Smooth muscle cell of the brain vasculature (primary cell): ENCODE results near the gene PRR19.
"Not testable (repeated sequence)": the region's sequence is repeated elsewhere in the genome, so short reads cannot be mapped to it uniquely, and the experiment has no call there.

ENCODE experiments used
- DNase-seq: peaks from one replicate; pipeline ENCODE4 v3.0.0-alpha.2; 2012; ENCODE audit warnings: low read depth, low spot score

Gene PRR19

DNA sequence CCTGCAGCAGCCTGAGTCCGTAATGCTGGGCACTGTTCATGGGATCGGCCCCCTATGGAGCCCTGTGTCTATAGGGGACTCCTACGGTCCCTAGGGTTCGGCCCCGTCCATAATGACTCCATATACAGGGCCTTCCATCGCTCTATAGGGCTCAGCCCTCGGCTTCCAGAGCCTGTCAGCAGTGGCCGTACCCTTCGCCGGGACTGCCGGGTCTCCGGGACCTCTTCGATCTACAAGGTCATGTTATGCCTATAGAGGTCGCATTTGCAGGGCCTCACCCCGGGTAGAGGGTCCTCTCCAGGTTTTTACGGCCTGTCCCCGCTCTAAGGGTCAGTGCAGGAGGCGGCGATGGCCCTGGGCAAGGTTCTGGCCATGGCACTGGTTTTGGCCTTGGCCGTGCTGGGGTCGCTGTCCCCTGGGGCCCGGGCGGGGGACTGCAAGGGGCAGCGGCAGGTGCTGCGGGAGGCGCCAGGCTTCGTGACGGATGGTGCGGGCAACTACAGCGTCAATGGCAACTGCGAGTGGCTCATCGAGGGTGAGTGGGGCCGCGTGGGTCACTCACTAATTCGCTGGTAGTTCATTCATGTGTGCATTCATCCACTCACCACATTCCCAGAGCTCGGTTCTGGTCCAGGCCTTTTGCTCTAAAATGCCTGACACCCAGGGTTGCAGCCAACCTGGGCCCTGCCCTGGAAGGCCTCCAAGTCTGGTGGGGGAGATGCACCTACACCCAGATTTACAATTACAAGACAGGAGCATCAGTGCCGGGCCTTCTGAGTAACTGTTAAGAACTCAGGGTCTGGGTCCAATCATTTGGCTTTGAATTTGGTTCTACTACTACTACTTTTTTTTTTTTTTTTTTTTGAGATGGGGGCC, 24.2 kb downstream of the PRR19 start:
- no peak for DNase-seq

DNA sequence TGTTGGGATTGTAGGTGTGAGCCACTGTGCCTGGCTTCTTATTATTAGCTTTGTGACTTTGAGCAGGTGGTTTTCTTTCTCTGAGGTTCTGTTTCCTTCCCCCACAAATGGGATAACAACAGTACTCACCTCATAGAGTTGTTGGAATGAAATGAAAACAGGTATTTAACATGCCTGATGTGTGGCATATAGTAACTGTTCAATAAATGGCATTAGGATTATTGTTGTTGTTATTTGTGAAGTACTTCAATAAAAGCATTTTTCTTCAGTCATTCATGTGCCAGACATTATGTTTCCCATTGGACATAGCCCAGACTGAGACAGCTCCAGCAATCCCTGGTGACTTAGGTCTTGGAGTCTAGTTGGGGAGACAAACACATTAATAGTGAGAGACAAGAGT, 25.0 kb downstream of the PRR19 start:
- no peak for DNase-seq

DNA sequence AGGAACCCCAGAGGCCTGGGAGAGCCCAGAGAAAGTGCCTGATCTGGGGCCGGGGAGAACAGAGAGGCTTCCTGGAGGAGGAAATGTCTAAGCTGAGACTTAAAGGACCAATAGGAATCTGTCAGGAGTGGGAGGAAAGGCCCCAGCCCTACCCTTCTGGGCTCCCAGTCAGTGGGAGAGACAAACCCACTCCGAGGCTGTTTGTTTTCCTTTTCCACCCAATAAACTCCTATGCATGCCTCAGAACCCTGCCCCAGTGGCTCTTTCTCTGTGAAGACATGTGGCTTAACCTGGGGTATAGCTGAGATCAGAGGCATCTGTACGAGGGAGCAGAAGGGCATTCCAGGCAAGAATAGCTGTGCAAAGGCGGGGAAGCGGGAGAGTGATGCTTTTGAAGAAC, 25.4 kb downstream of the PRR19 start:
- no peak for DNase-seq

DNA sequence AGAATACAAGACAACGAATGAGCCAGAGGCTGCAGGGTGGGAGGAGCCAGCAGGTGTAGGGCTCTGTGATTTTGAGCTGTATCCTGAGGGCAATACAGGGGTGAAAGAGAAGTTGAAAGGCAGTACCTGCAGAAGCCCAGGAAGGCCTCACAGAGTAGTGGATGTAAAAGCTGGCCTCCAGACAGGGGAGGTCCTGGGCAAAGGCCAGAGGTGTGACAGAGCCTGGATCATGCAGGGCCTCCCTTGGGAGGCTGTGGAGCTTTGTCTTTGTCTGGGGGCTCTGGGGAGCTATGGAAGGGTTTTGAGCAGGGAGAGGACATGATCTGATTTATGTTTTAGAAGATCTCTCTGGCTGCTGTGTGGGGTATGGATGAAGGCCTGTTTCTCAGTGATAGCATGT, 26.2 kb downstream of the PRR19 start:
- no peak for DNase-seq

DNA sequence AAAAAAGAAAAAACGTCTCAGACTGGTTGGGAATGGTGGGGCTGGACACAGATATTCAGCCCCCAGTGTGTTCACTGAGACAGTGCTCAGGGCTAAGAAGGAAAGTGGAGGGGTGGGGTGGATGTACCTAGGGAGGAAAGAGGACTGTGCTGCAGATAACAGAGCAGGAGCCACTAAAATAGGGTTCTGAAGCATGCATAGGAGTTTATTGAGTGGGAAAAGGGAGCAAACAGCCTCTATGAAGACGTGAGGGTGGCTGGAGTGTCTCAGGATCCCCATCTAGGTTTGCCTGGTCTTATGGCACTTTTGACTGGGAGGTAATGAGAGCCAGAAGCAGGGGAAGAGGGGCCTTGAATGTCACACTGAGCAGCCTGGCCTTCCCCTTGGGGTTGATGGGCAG, 26.9 kb downstream of the PRR19 start:
- no peak for DNase-seq

DNA sequence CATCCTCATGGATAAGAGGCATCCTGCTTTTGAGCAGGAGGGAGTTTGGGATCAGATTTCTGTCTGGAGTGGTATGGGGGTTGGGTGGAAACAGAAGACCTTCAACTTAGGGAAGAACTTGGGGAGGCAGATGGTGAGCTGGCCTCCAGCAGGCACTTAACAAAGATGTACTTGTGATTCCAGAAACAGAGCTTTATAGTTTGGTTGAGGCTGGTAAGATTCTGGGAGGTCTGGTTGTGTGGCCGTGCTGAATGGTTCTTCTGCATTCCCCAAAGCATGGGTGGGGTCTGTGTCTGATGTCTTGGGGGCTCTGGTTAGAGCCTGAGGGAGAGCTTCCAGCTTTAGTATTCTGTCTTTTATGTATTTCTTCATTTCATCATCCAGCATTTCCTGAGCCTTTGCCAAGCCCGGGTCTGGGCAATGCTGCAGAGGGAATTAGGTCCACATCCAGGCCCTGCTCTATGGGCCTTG, 28.3 kb downstream of the PRR19 start:
- DNase-seq: no peak

DNA sequence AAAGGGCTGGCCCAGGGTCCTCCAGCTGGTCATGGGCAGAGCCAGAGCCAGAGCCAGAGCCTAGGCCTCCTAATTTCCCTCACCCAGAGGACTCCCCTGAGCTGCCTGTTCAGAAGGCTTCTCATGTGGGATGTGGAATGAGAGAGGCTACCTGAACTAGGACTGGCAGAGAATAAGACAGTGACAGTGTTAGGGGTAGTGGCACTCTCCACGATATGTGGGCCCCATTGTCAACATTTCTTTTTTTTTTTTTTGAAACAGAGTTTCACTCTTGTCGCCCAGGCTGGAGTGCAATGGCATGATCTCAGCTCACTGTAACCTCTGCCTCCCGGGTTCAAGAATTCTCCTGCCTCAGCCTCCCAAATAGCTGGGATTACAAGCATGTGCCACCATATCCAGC, 29.4 kb downstream of the PRR19 start:
- not testable (repeated sequence) for DNase-seq

DNA sequence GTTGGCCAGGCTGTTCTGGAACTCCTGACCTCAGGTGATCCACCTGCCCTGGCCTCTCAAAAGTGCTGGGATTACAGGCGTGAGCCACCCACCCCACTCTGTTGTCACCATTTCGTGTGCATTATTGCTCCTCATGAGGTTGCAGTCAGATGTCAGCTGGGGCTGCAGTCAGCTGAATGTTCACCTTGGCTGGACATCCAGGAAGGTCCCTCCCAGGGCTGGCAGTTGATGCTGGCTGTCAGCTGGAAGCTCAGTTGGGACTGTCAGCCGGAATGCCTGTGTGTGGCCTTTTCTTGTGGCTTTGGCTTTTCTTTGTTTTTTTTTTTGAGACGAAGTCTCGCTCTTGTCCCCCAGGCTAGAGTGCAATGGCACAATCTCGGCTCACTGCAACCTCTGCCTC, 30.1 kb downstream of the PRR19 start:
- no peak for DNase-seq

DNA sequence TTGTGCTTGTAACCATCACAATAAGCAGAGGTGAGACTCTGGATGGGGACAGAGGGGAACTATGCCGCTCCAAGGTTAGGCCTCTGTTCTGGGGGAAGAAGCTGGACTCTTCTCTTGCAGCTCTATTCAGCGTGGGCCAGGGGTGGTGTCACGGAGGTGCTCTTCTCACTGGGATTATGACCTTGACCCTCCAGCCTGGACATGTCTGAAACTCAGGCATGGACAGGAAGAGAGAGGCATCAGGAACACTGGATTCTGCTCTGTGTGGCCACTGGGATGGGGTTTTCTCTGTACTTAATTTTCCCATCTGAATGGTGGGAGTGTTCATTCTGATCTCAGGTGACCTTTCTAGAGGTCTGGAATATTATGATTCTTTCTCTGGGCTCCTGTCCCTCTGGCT, 31.1 kb downstream of the PRR19 start:
- DNase-seq: no peak

DNA sequence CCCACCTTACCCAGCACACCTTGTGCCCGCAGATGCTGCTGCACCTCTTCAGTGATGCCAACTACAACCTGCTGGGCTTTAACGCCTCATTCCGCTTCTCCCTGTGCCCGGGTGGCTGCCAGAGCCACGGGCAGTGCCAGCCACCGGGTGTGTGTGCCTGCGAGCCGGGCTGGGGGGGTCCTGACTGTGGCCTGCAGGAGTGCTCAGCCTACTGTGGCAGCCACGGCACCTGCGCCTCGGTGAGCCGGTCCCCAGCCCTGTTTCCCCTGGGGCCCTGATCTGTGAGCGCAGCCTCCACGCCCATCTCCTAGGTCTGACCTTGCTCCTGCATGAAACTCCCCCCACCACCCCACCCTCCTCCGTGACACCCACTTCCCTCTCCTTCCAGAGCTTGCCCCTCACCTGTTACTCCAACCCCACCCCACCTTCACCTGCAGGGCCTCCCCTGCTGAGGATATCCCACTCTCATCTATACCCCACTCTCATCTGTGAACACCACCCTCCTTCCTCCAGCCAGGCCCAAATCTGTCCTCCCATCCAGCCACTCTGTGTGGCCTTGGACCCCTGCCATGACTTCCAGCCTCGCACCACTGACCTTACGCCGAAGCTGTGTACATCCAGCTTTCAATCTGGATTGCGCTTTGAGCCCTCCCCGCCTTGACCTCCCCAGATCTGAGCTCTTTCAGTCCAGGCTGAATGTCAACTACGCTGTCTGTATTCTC, 32.2 kb downstream of the PRR19 start:
- no peak for DNase-seq

DNA sequence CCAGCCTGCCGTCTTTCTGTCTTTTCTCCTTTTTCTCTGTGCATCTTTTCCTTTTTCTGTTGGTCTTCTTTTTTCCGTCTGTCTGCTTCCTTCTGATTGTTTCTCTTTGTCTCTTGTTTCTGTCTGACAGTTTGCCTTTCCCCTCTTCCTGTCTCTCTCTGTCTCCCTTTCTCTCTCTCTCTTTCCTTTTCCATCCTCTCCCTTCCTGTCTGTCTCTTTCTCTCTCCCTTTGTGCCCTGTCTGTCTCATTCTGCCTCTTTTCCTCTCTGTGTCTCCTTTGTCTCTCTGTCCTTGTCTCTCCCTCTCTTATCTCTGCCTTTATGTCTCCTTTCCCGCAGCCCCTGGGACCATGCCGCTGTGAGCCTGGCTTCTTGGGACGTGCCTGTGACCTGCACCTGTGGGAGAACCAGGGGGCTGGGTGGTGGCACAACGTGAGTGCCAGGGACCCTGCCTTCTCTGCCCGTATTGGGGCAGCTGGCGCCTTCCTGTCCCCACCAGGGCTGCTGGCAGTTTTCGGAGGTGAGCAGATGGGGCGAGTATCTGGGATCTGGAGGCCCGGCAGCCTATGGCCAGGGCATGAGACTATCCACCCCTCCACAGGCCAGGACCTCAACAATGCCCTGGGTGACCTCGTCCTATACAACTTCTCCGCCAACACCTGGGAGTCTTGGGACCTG, 32.9 kb downstream of the PRR19 start:
- DNase-seq: no peak

DNA sequence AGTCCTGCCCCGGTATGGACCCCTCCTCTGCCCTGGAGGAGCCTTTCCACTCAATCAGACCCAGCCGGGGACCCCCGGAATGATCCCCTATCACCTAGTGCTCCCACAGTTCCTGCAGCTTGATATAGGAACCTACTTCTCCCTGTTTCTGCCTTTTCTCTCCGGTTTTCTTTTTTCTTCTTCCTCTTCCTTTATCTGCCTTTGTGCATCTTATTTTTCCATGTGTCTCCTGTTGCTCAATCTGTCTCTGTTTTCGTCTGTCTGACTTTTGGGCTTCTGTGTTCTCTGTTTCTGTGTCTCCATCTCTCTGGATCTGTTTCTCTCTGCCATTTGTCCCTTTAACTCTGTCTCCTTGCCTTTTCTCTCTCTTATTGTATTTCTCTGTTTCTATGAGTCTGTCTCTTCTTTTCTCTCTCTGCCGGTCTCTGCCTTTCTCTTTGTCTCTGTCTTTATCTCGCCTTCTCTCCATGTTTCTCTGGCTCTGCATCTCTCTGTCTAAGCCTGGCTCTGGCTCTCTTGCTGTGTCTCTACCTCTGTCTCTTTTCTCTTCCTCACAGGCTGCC, 33.5 kb downstream of the PRR19 start:
- no peak for DNase-seq

DNA sequence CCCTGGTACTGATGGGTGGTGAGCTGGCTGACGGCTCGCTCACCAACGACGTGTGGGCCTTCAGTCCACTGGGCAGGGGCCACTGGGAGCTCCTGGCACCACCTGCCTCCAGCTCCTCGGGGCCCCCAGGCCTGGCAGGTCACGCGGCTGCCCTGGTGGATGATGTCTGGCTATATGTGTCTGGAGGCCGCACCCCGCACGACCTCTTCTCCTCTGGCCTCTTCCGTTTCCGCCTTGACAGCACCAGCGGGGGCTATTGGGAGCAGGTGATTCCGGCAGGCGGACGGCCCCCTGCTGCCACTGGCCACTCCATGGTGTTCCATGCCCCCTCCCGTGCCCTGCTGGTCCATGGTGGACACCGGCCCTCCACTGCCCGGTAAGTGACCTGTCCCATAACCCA, 34.0 kb downstream of the PRR19 start:
- no peak for DNase-seq

DNA sequence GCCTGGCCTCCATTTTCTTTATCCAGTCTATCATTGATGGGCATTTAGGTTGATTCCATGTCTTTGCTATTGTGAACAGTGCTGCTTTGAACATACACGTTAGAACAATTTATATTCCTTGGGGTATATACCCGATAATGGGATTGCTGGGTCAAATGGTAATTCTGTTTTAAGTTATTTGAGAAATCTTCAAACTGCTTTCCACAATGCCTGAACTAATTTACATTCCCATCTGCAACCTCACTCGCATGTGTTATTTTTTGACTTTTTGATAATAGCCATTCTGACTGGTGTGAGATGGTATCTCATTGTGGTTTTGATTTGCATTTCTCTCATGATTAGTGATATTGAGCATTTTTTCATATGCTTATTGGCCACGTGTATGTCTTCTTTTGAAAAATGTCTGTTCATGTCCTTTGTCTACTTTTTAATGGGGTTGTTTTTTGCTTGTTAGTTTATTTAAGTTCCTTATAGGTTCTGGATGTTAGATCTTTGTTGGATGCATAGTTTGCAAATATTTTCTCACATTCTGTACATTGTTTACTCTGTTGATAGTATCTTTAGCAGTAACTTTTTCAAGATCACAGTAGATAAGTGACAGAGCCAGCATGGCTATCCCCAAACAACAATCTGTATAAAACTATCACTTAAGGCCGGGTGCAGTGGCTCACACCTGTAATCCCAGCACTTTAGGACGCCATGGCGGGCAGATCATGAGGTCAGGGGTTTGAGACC, 37.4 kb downstream of the PRR19 start:
- DNase-seq: not testable (repeated sequence)

DNA sequence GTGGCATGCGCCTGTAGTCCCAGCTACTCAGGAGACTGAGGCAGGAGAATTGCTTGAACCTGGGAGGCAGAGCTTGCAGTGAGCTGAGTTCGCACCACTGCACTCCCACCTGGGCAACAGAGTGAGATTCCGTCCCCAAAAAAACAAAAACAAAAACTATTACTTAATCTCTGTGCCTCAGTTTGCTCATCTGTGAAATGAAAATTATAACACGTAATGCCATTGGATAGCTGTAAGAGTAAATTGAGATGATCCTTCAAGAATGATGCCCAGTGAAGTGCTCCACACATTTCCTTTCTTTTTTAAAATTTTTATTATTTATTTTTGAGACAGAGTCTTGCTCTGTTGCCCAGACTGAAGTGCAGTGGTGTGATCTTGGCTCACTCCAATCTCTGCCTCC, 38.0 kb downstream of the PRR19 start:
- not testable (repeated sequence) for DNase-seq

DNA sequence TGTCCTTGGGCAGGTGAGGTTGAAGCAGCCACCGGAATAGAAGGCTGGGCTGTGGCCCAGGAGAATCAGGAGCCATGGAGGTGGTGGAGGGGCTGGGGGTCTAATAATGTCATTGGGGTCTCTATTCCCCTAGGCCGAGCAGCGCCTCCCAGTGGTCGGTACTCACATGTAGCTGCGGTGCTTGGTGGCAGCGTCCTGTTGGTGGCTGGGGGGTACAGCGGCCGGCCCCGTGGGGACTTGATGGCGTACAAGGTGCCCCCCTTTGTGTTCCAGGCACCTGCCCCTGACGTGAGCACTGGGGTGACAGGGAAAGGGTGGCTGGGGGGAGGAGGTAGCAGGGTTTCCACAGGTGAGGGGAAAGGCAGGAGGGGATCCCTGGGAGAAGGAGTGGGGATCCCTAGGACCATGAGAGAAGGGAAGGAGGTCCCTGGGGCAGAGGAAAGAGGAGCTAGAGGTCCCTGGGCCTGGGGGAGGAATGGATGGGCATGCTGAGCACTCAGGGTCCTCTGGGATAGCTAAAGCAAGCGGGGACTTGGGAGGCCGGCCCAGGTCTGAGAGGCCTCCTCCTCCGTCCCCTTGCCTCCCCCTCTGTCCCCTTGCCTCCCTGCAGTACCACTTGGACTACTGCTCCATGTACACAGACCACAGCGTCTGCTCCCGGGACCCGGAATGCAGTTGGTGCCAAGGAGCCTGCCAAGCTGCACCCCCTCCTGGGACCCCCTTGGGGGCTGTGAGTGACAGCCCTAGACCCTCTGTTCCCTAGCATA, 41.6 kb downstream of the PRR19 start:
- no peak for DNase-seq

DNA sequence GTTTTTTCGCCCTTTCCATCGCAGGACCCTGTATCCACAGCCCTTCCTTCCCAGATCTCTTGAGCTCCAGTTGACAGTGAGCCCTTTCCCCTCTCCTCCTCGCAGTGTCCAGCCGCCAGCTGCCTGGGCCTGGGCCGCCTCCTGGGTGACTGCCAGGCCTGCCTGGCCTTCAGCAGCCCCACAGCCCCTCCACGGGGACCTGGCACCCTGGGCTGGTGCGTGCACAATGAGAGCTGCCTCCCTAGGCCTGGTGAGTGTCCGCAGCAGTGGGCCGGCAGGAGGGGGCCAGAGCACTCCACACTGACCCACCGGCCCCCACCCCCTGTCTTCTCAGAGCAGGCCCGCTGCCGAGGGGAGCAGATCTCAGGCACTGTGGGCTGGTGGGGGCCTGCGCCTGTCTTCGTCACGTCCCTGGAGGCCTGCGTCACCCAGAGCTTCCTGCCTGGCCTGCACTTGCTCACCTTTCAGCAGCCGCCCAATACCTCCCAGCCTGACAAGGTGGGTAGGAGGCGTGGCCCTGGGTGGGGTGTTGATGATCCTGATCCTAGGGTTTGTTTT, 42.5 kb downstream of the PRR19 start:
- DNase-seq: no peak

DNA sequence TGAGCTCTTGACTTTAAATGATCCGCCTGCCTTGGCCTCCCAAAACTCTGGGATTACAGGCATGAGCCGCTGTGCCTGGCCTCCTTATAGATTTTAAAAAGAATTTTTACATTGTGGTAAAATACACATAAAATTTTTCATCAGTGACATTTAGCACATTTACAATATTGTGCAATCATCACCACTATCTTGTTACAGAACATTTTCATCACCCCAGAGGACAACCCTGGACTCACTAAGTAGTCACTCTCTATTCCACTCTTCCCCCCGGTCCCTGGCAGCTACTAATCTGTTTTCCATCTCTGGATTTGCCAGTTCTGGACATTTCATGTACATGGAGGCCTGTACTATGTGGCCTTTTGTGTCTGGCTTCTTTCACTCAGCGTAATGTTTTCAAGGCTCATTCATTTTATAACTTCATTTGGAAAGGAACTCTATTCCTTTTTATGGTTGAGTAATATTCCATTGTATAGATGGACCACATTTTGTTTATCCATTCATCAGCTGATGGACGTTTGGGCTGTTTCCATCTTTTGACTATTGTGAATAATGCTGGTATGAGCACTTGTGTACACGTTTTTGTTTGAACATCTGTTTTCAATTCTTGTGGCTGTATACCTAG, 43.4 kb downstream of the PRR19 start:
- DNase-seq: no peak

DNA sequence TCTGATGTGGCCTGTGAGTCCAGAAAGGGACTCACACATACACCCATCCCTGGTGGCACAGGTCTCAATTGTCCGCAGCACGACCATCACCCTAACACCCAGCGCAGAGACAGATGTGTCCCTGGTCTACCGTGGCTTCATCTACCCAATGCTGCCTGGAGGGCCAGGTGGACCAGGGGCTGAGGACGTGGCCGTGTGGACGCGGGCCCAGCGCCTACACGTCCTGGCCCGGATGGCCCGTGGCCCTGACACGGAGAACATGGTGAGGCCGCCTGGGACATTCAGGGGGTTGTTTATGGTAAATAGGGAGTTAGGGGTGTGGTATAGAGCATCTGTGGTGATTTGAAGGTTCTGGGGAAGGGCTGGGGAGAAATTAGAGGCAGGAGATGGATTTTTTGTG, 46.3 kb downstream of the PRR19 start:
- no peak for DNase-seq
